TTC549 (cell line): ENCODE measurements around the gene MYH2.
"Not testable (repeated sequence)": the region's sequence is repeated elsewhere in the genome, so short reads cannot be mapped to it uniquely, and the experiment has no call there.

Experiments
- FAIRE-seq: peaks from 2 replicates; lab custom pipeline; 2012; peaks lifted over from hg19 to GRCh38; lab: Jason Lieb, UNC

The MYH2 gene

GRCh38 chr17:10549096-10549842, at the start of gene MYH2:
Gene MYH2 (minus strand): TSS chr17:10549658. CDS start chr17:10547920, 1,738 bp downstream.
- FAIRE-seq, result no peak

- no peak for FAIRE-seq
These were observed 49.2 kb upstream of the MYH2 start for GRCh38 chr17:10598621-10599020.

GRCh38 chr17:10589553-10590145, 40.2 kb upstream of the MYH2 start:
- FAIRE-seq, result no peak

GRCh38 chr17:10585529-10585928, 36.1 kb upstream of the MYH2 start:
- no peak for FAIRE-seq

- FAIRE-seq, result no peak
These were observed 34.4 kb upstream of the MYH2 start for GRCh38 chr17:10583834-10584233.

- FAIRE-seq, result no peak
These were observed 29.8 kb upstream of the MYH2 start for GRCh38 chr17:10579270-10579669.

GRCh38 chr17:10574324-10574723, 24.9 kb upstream of the MYH2 start:
- no peak for FAIRE-seq

- no peak for FAIRE-seq
These were observed 14.7 kb upstream of the MYH2 start for GRCh38 chr17:10563991-10564660.

GRCh38 chr17:10558049-10558448, 8.6 kb upstream of the MYH2 start:
- FAIRE-seq, result no peak

GRCh38 chr17:10557422-10557821, 8.0 kb upstream of the MYH2 start:
- FAIRE-seq, result no peak

GRCh38 chr17:10556301-10557005, 7.0 kb upstream of the MYH2 start:
- no peak for FAIRE-seq

GRCh38 chr17:10550014-10550413, 556 bp upstream of the MYH2 start:
- FAIRE-seq, result no peak

GRCh38 chr17:10547351-10547750, 2.1 kb downstream of the MYH2 start:
- FAIRE-seq, result no peak

GRCh38 chr17:10543486-10543885, 6.0 kb downstream of the MYH2 start:
- not testable (repeated sequence) for FAIRE-seq

GRCh38 chr17:10541179-10541578, 8.3 kb downstream of the MYH2 start:
- not testable (repeated sequence) for FAIRE-seq

- no peak for FAIRE-seq
These were observed 17.4 kb downstream of the MYH2 start for GRCh38 chr17:10532026-10532425.

GRCh38 chr17:10527419-10527818, 22.0 kb downstream of the MYH2 start:
- FAIRE-seq, result no peak

GRCh38 chr17:10526517-10526916, 22.9 kb downstream of the MYH2 start:
- no peak for FAIRE-seq

GRCh38 chr17:10523064-10523463, 26.4 kb downstream of the MYH2 start:
- FAIRE-seq, result no peak

GRCh38 chr17:10521949-10522348, 27.5 kb downstream of the MYH2 start:
- no peak for FAIRE-seq

- FAIRE-seq, result no peak
These were observed 31.0 kb downstream of the MYH2 start, which contains the start of gene MYH1 for GRCh38 chr17:10518271-10519037. Gene MYH1 (minus strand): TSS chr17:10518542. CDS start chr17:10516642, 1,900 bp downstream.

- FAIRE-seq, result no peak
These were observed 32.8 kb downstream of the MYH2 start for GRCh38 chr17:10516638-10517037.
